ENCODE results near the gene PTTG1IP2. TPM values are rescaled to one million over a fixed set of nuclear protein-coding genes. Genes with fewer than 3 reads are reported as not detected.

The PTTG1IP2 gene
- total RNA-seq, 1 donor from 2014 or later = not detected

DNA sequence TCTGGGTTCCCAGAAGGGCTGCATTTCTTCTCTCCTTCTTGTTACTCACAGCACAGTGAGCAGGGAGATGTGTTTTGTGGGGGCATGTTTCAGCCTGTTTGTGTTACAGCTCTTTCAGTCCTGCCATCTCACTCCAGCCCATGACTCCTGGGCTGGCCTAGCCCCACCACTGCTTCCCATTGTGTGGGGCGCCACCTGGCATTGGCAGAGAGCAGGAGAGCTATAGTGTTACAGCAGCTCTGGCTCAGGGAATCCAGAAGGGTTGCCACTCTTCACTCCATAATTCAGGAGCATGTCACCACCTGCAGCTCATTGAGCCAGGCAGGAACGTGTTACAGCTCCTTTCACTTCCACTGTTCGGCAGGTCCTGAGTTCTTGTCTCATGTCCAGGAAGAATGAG lies 36.2 kb upstream of the PTTG1IP2 start:
- Histone ChIP-seq H3K4me3 (ENCODE audit: insufficient read depth, low read depth, low read length) (no peak overlapping the region), H4K20me1 (ENCODE audit: insufficient read depth, low read length) (no peaks in the 10 kb centered on the region), H3K79me2 (ENCODE audit: insufficient read depth, low read length) (no peaks in the 10 kb centered on the region), H3K4me1 (ENCODE audit: insufficient read depth, low read length) (no peaks in the 10 kb centered on the region), H2AFZ (ENCODE audit: low read depth, low read length) (no peak overlapping the region), H3K27ac (ENCODE audit: low read depth, low read length) (no peak overlapping the region), H3K4me2 (ENCODE audit: low read length) (no peak overlapping the region), H3K9me3 (ENCODE audit: insufficient read depth, low read depth, low read length) (peaks cover 14% of the 10 kb centered on the region), H3K36me3 (ENCODE audit: insufficient read depth, low read length) (no peaks in the 10 kb centered on the region), H3K9ac (ENCODE audit: low read length) (no peak overlapping the region), H3K27me3 (ENCODE audit: insufficient read depth, low read length) (no peaks in the 10 kb centered on the region)
- Mint-ChIP-seq H3K4me3 (ENCODE audit: unreplicated experiment) (no peak overlapping the region), H3K27ac (ENCODE audit: unreplicated experiment) (no peak overlapping the region), H3K36me3 (ENCODE audit: low read depth, unreplicated experiment) (no peaks in the 10 kb centered on the region), H3K9me3 (ENCODE audit: unreplicated experiment) (no peaks in the 10 kb centered on the region), H3K4me1 (ENCODE audit: low read depth, unreplicated experiment) (peaks cover 4% of the 10 kb centered on the region), H3K27me3 (ENCODE audit: low read depth, unreplicated experiment) (no peaks in the 10 kb centered on the region)
- no peak for DNase-seq (ENCODE audit: low read depth)
- TF ChIP-seq, protein P1, sequence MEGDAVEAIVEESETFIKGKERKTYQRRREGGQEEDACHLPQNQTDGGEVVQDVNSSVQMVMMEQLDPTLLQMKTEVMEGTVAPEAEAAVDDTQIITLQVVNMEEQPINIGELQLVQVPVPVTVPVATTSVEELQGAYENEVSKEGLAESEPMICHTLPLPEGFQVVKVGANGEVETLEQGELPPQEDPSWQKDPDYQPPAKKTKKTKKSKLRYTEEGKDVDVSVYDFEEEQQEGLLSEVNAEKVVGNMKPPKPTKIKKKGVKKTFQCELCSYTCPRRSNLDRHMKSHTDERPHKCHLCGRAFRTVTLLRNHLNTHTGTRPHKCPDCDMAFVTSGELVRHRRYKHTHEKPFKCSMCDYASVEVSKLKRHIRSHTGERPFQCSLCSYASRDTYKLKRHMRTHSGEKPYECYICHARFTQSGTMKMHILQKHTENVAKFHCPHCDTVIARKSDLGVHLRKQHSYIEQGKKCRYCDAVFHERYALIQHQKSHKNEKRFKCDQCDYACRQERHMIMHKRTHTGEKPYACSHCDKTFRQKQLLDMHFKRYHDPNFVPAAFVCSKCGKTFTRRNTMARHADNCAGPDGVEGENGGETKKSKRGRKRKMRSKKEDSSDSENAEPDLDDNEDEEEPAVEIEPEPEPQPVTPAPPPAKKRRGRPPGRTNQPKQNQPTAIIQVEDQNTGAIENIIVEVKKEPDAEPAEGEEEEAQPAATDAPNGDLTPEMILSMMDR (IDR thresholded peaks at IDR 0.05; ENCODE audit: insufficient read depth, low read depth, low read length) = no peak
- TF ChIP-seq EZH2 (IDR thresholded peaks at IDR 0.05; ENCODE audit: insufficient read depth, low read length) = no peak
- FAIRE-seq = no peak

DNA sequence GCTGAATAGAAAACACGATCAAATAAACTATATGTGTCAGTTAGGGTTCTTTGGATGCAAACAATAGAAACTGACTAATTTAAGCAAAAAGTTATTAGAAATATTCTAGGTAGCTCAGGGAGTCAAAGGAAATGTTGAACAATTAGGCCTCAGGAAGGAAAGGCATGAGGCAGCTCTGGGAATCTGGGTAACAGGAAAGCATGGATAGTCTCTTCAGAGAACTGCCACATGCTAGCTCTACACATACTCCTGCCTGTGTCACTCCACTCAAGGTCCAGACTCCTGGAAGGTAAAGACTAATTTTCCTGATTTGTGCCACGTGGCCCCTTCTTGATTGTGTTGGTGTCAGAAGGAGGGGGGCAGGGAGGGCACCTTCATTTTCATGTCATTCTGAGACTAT lies 23.8 kb upstream of the PTTG1IP2 start:
- H3K9ac ChIP-seq (ENCODE audit: low read length) = no peak overlapping the region
- no peaks in the 10 kb centered on the region for H3K36me3 ChIP-seq (ENCODE audit: insufficient read depth, low read length)
- Mint-ChIP-seq H3K4me3 (ENCODE audit: unreplicated experiment) (no peak overlapping the region), H3K27ac (ENCODE audit: unreplicated experiment) (no peak overlapping the region), H3K4me1 (ENCODE audit: low read depth, unreplicated experiment) (peaks cover 5% of the 10 kb centered on the region), H3K9me3 (ENCODE audit: unreplicated experiment) (peaks cover 6% of the 10 kb centered on the region), H3K27me3 (ENCODE audit: low read depth, unreplicated experiment) (no peaks in the 10 kb centered on the region), H3K36me3 (ENCODE audit: low read depth, unreplicated experiment) (no peaks in the 10 kb centered on the region)
- FAIRE-seq = no peak
- no peaks in the 10 kb centered on the region for H4K20me1 ChIP-seq (ENCODE audit: insufficient read depth, low read length)
- TF ChIP-seq, protein P1 (IDR thresholded peaks at IDR 0.05; ENCODE audit: insufficient read depth, low read depth, low read length) = no peak
- TF ChIP-seq EZH2 (IDR thresholded peaks at IDR 0.05; ENCODE audit: insufficient read depth, low read length) = no peak
- no peaks in the 10 kb centered on the region for H3K9me3 ChIP-seq (ENCODE audit: insufficient read depth, low read depth, low read length)
- H3K4me3 ChIP-seq (ENCODE audit: insufficient read depth, low read depth, low read length) = no peak overlapping the region
- no peaks in the 10 kb centered on the region for H3K27me3 ChIP-seq (ENCODE audit: insufficient read depth, low read length)
- H3K4me1 ChIP-seq (ENCODE audit: insufficient read depth, low read length) = no peaks in the 10 kb centered on the region
- DNase-seq (ENCODE audit: low read depth) = no peak
- H2AFZ ChIP-seq (ENCODE audit: low read depth, low read length) = no peak overlapping the region
- no peak overlapping the region for H3K4me2 ChIP-seq (ENCODE audit: low read length)
- H3K27ac ChIP-seq (ENCODE audit: low read depth, low read length) = no peak overlapping the region
- no peaks in the 10 kb centered on the region for H3K79me2 ChIP-seq (ENCODE audit: insufficient read depth, low read length)

DNA sequence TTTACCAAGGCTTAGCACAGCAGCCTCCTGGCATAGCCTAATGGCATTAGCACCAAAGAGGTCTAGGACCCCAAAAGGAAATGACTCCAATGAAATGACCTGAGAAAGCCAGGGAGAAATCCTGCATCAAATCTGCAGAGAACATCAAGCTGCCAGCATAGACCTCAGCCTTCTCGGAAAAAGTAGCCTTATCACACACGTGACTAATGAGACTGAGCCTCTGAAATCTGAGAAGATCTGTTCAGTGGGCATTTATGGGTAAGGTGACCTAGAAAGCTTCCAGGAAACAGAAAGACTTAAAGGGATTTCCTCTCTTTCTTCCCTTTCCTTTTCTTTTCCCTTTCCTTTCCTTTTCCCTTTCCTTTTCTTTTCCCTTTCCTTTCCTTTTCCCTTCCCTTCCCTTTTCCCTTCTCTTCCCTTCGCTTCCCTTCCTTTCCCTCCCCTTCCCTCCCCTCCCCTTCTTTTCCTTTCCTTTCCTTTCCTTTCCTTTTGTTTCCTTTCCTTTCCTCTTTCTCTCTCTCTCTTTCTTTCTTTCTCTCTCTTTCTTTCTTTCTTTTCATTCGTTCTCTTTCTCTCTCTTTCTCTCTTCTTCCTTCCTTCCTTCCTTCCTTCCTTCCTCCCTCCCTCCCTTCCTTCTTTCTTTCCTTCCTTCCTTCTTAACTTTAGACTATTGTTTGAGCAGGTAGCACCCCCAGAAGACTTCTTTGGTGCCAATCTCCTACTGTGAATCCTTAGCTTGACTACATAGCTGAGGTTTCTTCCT lies 23.1 kb upstream of the PTTG1IP2 start:
- no peaks in the 10 kb centered on the region for H3K36me3 Mint-ChIP-seq (ENCODE audit: low read depth, unreplicated experiment)
- Histone ChIP-seq H3K36me3 (ENCODE audit: insufficient read depth, low read length) (no peaks in the 10 kb centered on the region), H3K9me3 (ENCODE audit: insufficient read depth, low read depth, low read length) (no peaks in the 10 kb centered on the region), H3K27ac (ENCODE audit: low read depth, low read length) (no peak overlapping the region), H3K4me2 (ENCODE audit: low read length) (no peak overlapping the region), H3K27me3 (ENCODE audit: insufficient read depth, low read length) (no peaks in the 10 kb centered on the region), H4K20me1 (ENCODE audit: insufficient read depth, low read length) (no peaks in the 10 kb centered on the region), H3K4me1 (ENCODE audit: insufficient read depth, low read length) (no peaks in the 10 kb centered on the region), H3K4me3 (ENCODE audit: insufficient read depth, low read depth, low read length) (no peak overlapping the region), H2AFZ (ENCODE audit: low read depth, low read length) (no peak overlapping the region), H3K9ac (ENCODE audit: low read length) (no peak overlapping the region), H3K79me2 (ENCODE audit: insufficient read depth, low read length) (no peaks in the 10 kb centered on the region)
- H3K4me1 Mint-ChIP-seq (ENCODE audit: low read depth, unreplicated experiment) = peaks cover 5% of the 10 kb centered on the region
- TF ChIP-seq, protein P1 (IDR thresholded peaks at IDR 0.05; ENCODE audit: insufficient read depth, low read depth, low read length) = no peak
- TF ChIP-seq EZH2 (IDR thresholded peaks at IDR 0.05; ENCODE audit: insufficient read depth, low read length) = no peak
- DNase-seq (ENCODE audit: low read depth) = no peak
- H3K27ac Mint-ChIP-seq (ENCODE audit: unreplicated experiment) = no peak overlapping the region
- H3K4me3 Mint-ChIP-seq (ENCODE audit: unreplicated experiment) = no peak overlapping the region
- no peaks in the 10 kb centered on the region for H3K27me3 Mint-ChIP-seq (ENCODE audit: low read depth, unreplicated experiment)
- H3K9me3 Mint-ChIP-seq (ENCODE audit: unreplicated experiment) = peaks cover 6% of the 10 kb centered on the region
- FAIRE-seq = no peak

All from astrocyte (in vitro differentiated cells and primary cell).